Measurements from ENCODE around the gene GRID1.

The GRID1 gene

DNA sequence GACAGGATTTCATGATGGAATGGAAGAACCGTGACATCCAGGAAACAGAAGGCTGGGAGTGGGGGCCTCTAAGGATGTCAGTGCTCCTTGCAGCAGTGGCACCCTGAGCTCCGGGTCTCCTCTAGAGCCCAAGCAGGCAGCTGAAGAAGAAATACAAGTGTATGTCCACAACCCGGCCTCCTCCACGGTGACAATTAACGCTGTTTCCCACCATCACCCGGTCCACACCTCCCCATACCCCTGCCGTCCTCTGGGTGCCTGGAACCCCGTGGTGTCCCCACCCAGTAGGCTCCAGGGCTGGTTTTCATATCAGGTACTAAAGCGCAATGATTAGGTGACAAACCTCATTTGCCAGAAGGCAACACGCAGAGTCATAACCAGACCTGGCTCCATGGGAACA is 30.3 kb downstream of the GRID1 start:
- no peak for DNase-seq

DNA sequence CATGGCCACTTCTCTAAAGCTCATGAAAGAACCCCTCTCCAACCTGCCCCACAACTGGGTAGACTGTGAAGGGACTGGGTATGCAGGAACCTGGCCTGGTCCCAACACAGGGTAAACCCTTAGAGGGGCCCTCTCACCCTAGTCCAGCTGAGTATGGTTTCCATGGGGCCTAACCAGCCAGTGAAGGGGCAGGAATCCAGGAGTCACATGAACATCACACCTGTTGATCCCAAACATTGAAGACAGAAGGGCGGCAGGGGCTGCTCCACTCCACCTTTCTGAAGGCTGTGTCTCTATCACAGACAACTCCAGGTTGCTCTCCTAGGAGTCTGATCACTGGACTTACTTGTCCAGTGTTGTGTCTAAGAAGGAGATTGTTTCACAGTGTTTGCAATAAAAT is 30.8 kb downstream of the GRID1 start:
- DNase-seq, result no peak

DNA sequence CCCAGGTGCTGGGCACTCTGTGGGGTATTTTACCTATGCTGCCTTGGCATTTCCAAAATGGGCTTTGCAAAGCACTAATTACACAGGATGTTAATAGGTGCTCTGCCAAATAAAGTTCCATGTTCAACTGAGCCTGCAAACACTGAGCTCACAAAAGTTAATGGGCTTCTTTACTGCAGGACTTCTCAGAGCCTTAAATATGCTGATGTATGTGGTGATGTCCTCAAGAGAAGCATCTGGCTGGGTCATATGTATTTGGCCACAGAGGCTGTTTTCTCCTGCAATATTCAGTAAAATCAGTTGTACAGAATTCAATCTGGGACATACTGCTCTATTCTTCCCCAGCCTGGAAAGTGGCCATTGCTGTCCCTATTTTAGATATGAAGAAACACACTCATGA is 31.3 kb downstream of the GRID1 start:
- DNase-seq, result no peak

DNA sequence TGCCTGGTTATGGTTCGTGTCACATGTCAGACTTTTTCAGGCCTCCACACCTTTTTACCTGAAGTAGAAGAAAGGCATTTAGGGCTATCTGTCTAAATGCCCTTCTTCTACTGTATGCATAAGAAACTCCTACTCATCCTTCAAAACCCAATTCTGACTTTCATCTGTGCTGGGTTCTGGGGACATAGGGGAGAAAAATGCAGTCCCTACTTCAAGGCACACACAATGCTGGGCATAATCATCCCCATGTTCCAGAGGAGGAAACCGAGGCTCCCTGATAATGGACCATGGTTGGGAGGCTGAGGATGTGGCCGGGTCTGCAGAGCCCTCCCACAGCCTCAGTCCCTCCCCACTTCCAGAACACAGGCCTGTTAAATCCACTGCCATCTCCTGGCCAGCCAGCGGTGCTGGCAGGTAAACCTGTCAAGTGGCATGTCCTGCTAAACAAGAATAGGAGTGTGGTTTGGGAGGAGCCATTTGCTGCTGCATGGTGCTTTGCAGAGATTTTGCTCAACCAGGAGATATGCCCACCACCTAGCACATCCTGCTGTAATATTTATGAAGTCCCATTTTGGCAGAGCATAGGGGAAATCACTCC is 32.0 kb downstream of the GRID1 start:
- DNase-seq, result no peak

DNA sequence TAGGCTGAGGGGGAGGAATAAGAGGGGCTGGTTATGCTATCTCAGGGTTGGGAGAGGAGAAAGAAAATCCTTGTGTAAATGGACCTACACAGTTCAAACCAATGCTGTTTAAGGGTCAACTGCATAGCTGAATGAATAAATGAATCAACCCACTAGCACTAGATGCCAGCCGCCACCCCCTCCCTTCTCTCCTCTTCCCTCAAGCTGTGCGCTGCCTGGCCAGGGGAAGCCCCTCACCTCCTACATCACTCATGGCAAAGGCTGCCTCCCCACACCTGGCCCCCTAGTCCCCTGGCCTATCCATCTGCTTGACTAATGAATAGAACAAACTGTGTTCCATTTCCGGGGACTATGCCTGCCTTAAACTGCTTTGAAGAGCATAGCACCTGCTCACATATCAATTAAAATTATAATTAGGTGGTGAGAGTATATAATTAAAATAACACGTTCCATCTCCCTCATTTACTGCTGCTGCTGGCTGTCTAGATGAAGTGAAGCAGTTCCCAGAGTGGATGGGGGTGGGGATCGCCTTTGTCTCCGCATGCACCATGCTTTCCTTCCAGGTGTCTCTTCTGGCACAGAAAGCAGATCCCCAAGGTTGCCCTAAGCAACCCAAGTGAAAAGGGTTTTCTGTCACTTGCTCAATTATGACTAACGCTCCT is 32.6 kb downstream of the GRID1 start:
- DNase-seq, result no peak

DNA sequence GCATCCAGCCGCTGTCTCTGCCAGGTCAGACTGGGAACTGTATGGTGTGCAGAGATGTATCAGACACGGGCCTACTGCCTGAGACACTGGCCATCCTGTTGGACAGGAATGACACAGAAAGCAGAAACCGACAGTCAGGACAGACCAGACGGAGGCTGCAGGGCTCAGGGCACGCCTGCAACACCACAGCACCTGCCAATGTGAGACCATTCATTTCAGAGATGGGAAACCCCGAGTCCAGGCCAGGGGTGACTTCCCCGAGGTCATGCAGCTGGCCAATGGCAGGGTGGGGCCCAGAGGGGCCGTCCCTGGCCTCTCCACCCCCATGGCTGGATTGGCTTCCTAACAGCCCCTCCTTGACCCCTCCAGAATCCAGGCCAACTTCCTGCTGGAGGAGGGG is 34.7 kb downstream of the GRID1 start:
- no peak for DNase-seq

DNA sequence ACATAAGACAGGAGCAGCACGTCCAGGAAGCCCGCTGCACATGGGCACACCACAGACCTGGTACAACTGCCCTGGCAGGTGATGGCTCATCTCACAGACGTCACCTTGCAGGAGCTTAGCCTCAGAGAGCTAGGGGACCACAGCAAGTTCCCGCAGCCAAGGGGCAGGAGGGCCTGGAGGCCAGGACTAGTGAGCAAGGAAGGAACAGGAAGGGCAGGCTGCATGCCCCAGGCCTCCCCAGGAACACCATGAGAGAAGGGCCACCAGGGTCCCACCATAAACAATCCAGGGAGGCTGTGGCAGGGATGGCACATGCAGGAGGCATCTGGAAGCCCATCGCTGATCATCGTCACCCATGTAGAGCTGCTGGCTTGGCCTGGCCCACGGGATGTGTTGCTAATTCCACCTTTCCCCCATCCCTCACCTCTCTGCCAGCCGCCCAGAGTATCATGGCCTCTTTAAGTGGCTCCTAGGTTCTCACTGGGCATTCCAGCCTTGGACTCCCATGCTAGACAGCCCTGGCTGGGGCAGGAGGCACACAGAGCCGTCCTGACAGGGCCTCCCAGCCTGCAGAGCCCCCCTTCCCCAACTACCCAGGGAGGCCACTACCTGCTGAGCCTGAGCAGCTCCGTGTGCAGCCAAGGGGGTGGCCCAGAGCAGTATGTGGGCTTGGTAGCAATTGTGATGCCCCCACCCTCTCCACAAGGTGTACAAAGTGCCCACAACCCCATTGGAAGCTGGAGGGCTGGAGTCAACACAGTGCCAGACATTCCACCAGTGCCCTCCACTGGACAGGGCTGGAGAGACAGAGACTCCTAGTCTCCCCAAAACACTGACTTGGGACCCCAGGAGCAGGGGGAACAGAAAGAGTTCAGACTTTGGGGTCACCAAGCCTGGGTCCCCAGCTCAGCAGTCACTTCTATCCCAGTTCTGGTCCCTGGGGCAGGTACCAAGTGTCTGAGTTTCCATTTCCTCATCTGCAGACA is 35.5 kb downstream of the GRID1 start:
- DNase-seq, result no peak

DNA sequence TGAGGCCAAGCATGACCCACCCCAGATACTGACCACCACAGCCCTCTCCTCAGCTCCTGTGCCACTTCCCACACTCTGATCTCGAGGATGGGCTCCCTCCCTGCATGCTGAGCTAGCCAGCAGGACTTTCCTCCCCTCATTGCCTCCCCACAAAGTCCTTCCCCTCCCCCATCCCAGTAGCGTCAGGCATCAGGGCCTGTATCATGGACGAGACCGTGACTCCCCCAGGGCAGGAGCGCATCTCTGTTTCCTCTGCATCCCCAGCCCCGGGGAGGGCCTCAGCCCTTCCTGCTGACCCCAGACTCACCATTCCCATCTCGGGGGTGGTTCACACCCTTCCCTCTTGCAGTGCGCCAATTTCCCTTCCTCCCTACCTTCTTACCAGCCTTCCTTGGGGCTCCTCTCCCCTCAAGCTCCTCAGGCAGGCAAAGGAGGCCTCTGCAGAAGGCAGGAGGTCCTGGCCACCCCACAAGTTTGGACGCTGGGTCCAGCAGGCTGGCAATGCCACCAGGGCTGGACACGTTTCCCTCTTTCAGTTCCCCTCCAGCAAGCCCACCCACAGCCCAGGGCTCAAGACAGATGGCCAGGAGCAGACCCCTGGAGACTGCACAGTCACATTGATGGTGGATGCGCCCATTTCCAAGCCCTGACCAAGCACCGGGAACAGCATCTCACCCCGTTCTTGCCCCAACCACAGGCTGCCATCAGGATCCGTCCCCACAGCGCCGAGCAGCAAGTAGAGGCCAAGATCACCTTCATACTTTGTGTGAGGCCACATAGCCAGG is 36.5 kb downstream of the GRID1 start:
- DNase-seq, result no peak

DNA sequence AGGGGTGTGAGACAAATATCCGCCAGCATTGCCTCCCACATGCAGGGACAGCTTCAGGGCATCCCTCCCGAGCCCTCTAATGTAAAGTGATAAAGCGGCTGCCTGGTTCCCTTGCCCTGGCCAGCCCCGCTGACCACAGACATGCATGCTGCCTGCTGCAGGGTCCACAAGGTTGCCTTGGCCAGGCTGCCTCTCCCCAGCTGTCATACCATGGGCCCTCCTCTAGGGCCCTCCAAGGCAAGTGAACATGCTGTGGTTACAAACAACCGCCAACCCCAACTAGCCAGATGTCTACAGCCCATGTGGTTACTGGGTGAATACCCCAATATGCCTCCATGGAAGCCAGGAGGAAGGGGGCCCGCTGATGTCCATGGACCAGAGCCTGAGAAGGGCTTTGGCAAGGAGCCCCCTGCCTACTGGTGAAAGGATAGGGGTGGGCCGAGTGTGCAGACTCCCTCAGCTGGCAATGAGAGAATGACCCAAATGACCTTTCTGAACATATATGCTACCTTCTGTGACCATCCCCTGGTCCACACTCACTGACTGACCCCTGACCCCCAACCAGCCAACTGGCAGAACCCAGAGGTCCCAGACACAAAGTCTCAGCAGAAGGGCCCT is 37.4 kb downstream of the GRID1 start:
- DNase-seq, result no peak

DNA sequence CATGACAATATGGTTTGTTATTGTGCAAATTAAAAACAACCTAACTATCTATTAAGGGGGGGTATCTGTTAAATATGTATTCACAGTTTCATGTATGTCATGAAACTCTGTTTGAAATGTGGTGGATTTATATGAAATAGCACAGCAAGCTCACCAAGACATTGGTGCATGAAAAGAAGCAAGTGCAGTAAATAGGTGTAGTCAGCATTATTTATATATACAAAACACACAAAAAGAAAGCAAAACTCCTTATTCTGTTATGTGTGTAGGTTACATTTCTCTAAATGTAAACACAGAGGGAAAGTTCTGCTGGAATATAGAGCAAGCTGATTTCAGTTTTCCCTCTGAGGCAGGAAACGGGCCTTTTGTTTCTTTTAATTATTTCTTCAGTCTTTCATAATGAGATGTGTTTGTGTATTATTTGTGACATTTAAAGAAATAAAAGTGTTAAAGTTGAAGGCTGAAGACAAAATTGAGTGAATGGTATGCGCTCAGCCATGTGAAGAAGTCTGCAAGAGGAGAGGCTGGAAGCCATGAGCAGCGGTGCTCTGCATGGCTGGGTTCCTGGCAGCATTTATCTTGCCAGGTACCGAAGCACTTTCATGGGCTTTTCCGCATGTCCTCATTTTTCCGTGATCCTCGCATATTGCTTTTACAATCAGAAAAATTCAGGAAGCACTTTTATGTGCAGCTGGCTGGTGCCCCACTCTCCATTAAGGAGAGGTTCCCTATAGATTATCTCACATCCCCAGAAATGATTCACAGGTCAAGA is 38.5 kb downstream of the GRID1 start:
- no peak for DNase-seq

DNA sequence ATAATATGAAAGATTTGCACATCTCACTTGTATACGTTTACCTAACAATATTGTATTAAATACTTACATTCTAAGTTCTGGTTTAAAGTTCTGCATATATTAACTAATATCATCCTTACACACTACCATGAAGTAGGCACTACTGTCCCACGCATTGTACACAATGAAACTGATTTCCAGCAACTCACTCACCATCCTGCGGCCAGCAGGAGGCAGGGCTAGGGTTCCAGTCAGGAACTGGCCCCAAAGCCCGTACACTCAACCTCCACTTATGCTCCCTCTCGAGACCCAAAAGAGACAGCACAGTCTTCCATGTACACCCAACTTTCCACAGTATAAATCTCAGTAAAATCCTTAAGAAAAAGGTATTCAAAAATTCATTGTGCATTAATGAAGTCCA is 41.4 kb downstream of the GRID1 start:
- no peak for DNase-seq

DNA sequence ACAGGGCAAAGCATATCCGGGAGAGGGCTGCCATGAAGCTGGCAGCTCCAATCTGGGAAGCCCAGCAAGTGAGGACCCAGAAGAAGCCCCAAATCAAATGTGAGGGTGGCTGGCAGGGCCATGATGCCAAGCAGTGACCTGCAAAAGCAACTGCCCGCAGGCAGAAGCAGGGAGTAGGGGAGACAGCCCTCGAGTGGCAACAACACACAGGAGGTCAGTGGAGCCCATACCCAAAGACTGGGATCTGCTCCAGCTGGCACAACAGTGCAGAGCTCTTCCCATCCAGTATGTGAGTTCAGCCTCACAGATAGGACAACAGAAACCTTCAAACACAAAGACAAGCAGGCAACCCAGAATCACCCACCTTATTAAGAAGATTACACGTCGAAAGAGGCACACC is 45.0 kb downstream of the GRID1 start:
- no peak for DNase-seq

DNA sequence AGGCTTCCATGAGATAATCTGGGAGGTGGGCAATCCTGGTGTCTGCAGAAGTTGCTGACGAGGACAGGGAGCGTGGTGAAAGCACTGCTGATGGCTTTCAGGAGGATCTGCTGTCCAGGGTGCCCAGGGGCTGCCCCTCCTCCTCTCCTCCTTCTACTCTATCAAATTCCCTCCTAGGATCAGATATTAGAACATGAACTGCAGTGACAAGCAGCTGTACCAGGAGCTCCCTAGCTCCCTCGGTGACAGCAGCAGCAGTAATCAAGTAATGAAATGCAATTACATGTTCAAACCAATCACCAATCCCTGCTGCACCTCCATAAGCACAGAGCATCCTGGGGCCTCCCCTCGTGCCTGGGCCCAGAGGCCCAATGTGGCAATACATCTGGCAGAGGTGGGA is 46.9 kb downstream of the GRID1 start:
- no peak for DNase-seq

DNA sequence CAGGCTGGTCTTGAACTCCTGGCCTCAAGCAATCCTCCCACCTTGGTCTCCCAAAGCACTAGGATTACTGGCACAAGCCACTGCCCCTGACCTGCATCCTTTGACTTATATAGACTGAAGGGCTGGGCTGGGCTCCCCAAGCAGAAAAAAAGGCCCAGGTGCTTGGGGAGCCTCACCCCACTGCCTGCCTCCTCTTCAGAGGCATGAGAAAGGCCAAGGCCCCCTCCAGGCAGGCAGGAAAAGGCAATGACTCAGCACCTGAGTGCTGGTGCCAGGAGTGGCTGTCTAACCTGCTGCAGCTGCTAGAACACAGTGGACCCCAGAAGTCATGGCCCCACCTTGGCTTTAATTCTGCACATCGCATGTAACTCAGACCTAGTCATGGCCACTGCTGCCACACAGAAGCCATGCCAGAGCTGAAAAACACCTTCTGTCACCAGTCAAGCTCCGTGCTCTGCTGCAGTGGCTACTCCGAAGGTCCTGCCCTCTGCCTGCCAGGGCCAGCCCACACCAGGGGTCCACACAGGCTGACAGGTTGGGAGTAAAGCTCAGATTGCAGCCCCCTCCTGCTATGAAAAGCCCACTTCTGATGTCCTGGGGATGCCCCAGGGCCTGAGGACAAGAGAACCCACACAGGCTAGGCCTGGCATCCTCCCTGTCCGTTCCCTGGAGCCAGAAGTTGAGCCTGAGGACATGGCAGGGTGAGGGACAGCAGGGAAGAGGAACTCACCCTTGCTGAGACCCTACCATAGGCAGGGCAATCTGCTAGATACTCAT is 48.5 kb downstream of the GRID1 start:
- no peak for DNase-seq

DNA sequence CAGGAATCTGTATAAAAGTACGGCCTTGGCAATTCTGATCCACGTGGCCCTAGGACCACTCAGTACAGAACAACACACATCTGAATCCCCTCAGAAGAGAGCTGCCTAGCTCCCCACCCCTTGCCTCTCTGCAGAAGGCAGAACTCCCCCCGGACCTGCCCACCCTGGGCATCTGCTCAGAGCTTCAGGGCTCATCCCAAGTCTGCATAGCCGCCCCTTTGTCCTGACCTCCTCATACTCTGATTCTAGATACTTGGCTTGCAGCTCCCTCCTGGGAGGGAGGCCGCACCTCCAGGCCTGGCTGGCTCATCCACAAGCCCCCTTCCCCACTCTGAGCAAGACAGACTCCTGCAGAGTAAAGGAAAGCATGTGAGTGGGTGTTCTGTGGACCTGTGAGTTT is 49.6 kb downstream of the GRID1 start:
- no peak for DNase-seq

DNA sequence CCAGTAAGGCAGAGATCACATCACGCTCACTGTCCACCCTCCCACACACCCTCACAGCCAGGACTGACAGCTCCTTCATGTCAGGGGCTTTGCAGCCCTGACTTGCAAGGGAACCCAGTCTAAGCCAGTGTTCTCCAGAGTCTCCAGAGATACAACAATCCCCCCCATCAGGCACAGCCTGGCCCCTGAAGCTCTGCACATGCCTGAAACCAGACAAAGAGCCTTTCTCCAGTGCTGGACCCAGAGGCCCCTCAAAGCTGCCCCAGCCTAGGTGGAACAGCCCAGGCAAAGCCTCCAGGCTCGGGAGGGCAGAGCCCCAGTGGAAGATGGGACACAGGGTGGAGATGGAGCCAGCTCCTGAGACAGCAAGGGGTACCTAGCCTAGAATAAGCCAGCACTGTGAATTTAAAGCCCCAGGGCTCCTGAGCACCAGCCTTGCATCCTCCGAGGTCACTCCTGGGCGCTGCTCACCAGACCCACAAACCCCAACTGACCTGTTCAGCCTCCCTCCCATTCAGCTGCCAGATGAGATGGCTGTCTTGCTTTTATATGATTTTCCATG is 50.2 kb downstream of the GRID1 start:
- no peak for DNase-seq

DNA sequence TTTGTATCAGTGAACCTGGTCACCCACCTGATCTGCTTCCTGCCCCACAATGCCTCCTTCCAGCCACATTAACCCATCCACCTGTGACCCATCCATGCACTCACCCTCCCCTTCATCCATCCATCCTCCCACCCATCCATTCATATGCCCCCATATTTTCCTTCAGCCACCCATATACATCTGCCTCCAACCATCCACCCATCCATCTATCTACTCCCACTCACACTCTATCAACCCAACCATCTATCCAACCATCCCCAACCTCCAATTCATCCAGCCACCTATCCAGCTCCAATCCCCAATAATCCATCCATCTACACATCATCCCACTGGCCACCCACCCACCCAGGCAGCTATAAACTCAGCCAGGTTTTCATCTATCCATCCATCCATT is 51.0 kb downstream of the GRID1 start:
- DNase-seq, result no peak

DNA sequence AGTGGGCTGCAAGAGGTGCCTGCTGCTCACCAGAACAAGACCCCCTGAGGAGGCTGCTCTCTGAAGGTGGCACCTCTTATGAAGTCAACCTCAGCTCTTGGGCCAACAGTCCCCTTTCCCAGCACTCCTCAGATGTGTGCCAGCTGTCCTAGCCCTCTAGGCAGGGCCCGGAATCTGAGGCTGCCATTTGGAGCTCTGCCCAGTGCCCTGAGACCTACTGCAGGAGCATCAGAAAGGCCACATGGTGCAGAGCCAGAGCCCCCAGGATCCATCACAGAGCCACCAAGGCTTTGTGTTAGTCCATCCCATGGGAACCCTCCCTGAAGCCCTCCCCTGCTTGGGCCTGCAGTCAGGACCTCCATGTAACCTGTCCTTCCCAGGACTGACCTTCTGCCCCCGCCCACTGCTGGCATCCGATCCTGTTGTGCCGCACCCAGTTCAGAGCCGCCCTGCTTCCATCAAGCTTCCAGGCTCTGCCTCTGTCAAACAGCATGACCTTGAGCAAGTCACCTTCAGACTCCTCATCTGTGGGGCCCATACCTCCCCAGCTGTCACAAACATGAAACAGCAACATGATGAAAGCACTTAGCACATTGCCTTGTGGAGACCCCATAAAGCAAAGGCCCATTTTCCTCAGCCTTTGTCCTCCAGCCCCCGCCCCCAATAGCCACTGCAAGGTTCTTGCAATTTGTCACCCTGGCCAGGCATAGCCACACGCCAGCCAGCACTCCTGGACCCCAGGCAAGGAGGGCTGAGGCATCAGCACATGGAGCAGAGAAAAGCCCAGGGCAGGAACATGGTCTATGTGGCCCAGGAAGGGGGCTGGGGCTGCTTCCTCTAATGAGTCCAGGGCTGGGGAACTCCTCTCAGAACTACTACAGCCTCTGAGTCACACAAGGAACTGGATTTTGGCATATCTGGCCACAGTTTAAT is 51.7 kb downstream of the GRID1 start:
- no peak for DNase-seq

DNA sequence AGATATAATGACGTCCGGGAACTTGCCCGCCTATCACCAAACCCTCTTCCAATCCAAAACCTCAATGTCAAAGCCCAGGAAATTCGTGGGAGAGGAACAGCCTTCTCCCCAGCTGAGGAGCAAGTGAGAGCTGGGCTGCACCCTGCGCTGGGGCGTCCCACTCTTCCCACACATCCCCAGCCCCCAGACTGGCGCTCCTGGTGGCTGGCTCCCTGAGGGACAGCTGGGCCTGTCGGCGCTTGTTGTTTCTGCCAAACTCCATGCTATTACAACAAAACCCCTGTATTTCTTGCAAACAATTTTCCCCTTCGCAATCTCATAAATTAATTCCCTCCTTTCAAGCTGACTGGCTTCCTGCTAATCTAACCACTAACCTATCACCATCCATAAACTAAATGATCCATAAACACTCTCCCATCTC is 53.0 kb downstream of the GRID1 start:
- no peak for DNase-seq

Data from kidney glomerular epithelial cell (primary cell).